Measurements from ENCODE around the gene PACSIN1.

The PACSIN1 gene

GRCh38 chr6:34494973-34495372 lies 29.1 kb downstream of the PACSIN1 start:
- Histone ChIP-seq H3K4me3 (no peak overlapping the region), H3K27ac (no peak overlapping the region)
- TF ChIP-seq POLR2AphosphoS5 (IDR thresholded peaks at IDR 0.05; ENCODE audit: borderline replicate concordance, low read depth, low read length), result no peak
- no peak for TF ChIP-seq EZH2 (IDR thresholded peaks at IDR 0.05)
- TF ChIP-seq FOXP2 (optimal IDR thresholded peaks at IDR 0.05; ENCODE audit: control extremely low read depth, extremely low read length, insufficient read depth), result no peak

GRCh38 chr6:34496103-34496685 lies 30.3 kb downstream of the PACSIN1 start:
- no peaks in the 10 kb centered on the region for H3K9me3 ChIP-seq (ENCODE audit: low read depth, low read length)
- H3K4me3 ChIP-seq, result no peak overlapping the region
- H3K36me3 ChIP-seq (ENCODE audit: insufficient read depth, low read length), result no peaks in the 10 kb centered on the region
- H3K27ac ChIP-seq, result no peak overlapping the region
- DNase-seq (ENCODE audit: low read depth, low spot score), result no peak
- TF ChIP-seq EZH2 (IDR thresholded peaks at IDR 0.05) (no peak), FOXP2 (optimal IDR thresholded peaks at IDR 0.05; ENCODE audit: control extremely low read depth, extremely low read length, insufficient read depth) (no peak), POLR2AphosphoS5 (IDR thresholded peaks at IDR 0.05; ENCODE audit: borderline replicate concordance, low read depth, low read length) (no peak)
- H3K9ac ChIP-seq (ENCODE audit: insufficient read length), result no peak overlapping the region

More at GRCh38 chr6:34494973-34495372, 29.1 kb downstream of the PACSIN1 start:
- H3K36me3 ChIP-seq (ENCODE audit: insufficient read depth, low read length), result no peaks in the 10 kb centered on the region
- no peak for DNase-seq (ENCODE audit: low read depth, low spot score)
- H3K9me3 ChIP-seq (ENCODE audit: low read depth, low read length), result no peaks in the 10 kb centered on the region
- no peak overlapping the region for H3K9ac ChIP-seq (ENCODE audit: insufficient read length)

- Histone ChIP-seq H3K9ac (ENCODE audit: insufficient read length) (no peak overlapping the region), H3K9me3 (ENCODE audit: low read depth, low read length) (no peaks in the 10 kb centered on the region), H3K27ac (no peak overlapping the region), H3K4me3 (no peak overlapping the region), H3K36me3 (ENCODE audit: insufficient read depth, low read length) (no peaks in the 10 kb centered on the region)
- TF ChIP-seq FOXP2 (optimal IDR thresholded peaks at IDR 0.05; ENCODE audit: control extremely low read depth, extremely low read length, insufficient read depth) (no peak), EZH2 (IDR thresholded peaks at IDR 0.05) (no peak), POLR2AphosphoS5 (IDR thresholded peaks at IDR 0.05; ENCODE audit: borderline replicate concordance, low read depth, low read length) (no peak)
- no peak for DNase-seq (ENCODE audit: low read depth, low spot score)
Measured at GRCh38 chr6:34497411-34497810, 31.5 kb downstream of the PACSIN1 start.

GRCh38 chr6:34506718-34507117 lies 40.8 kb downstream of the PACSIN1 start:
- no peak for DNase-seq (ENCODE audit: low read depth, low spot score)
- H3K27ac ChIP-seq, result no peak overlapping the region
- no peaks in the 10 kb centered on the region for H3K36me3 ChIP-seq (ENCODE audit: insufficient read depth, low read length)
- no peak overlapping the region for H3K4me3 ChIP-seq
- no peak overlapping the region for H3K9ac ChIP-seq (ENCODE audit: insufficient read length)
- no peaks in the 10 kb centered on the region for H3K9me3 ChIP-seq (ENCODE audit: low read depth, low read length)
- TF ChIP-seq EZH2 (IDR thresholded peaks at IDR 0.05) (no peak), POLR2AphosphoS5 (IDR thresholded peaks at IDR 0.05; ENCODE audit: borderline replicate concordance, low read depth, low read length) (no peak), FOXP2 (optimal IDR thresholded peaks at IDR 0.05; ENCODE audit: control extremely low read depth, extremely low read length, insufficient read depth) (no peak)

GRCh38 chr6:34508425-34508824 lies 42.5 kb downstream of the PACSIN1 start:
- Histone ChIP-seq H3K27ac (no peak overlapping the region), H3K9ac (ENCODE audit: insufficient read length) (no peak overlapping the region)
- no peak for TF ChIP-seq EZH2 (IDR thresholded peaks at IDR 0.05)
- no peak for TF ChIP-seq FOXP2 (optimal IDR thresholded peaks at IDR 0.05; ENCODE audit: control extremely low read depth, extremely low read length, insufficient read depth)
- TF ChIP-seq POLR2AphosphoS5 (IDR thresholded peaks at IDR 0.05; ENCODE audit: borderline replicate concordance, low read depth, low read length), result no peak

GRCh38 chr6:34509782-34510181 lies 43.9 kb downstream of the PACSIN1 start:
- TF ChIP-seq EZH2 (IDR thresholded peaks at IDR 0.05) (no peak), POLR2AphosphoS5 (IDR thresholded peaks at IDR 0.05; ENCODE audit: borderline replicate concordance, low read depth, low read length) (no peak), FOXP2 (optimal IDR thresholded peaks at IDR 0.05; ENCODE audit: control extremely low read depth, extremely low read length, insufficient read depth) (no peak)
- H3K27ac ChIP-seq, result no peak overlapping the region
- DNase-seq (ENCODE audit: low read depth, low spot score), result no peak
- no peaks in the 10 kb centered on the region for H3K36me3 ChIP-seq (ENCODE audit: insufficient read depth, low read length)
- H3K9me3 ChIP-seq (ENCODE audit: low read depth, low read length), result no peaks in the 10 kb centered on the region
- H3K9ac ChIP-seq (ENCODE audit: insufficient read length), result no peak overlapping the region
- H3K4me3 ChIP-seq, result no peak overlapping the region

More at GRCh38 chr6:34508425-34508824, 42.5 kb downstream of the PACSIN1 start:
- no peak for DNase-seq (ENCODE audit: low read depth, low spot score)
- no peaks in the 10 kb centered on the region for H3K9me3 ChIP-seq (ENCODE audit: low read depth, low read length)
- no peak overlapping the region for H3K4me3 ChIP-seq
- H3K36me3 ChIP-seq (ENCODE audit: insufficient read depth, low read length), result no peaks in the 10 kb centered on the region

GRCh38 chr6:34510299-34510698 lies 44.4 kb downstream of the PACSIN1 start:
- DNase-seq (ENCODE audit: low read depth, low spot score), result no peak
- TF ChIP-seq POLR2AphosphoS5 (IDR thresholded peaks at IDR 0.05; ENCODE audit: borderline replicate concordance, low read depth, low read length) (no peak), EZH2 (IDR thresholded peaks at IDR 0.05) (no peak), FOXP2 (optimal IDR thresholded peaks at IDR 0.05; ENCODE audit: control extremely low read depth, extremely low read length, insufficient read depth) (no peak)

GRCh38 chr6:34511214-34511914 lies 45.5 kb downstream of the PACSIN1 start:
- TF ChIP-seq FOXP2 (optimal IDR thresholded peaks at IDR 0.05; ENCODE audit: control extremely low read depth, extremely low read length, insufficient read depth), result no peak
- TF ChIP-seq POLR2AphosphoS5 (IDR thresholded peaks at IDR 0.05; ENCODE audit: borderline replicate concordance, low read depth, low read length), result no peak
- TF ChIP-seq EZH2 (IDR thresholded peaks at IDR 0.05), result no peak
- Histone ChIP-seq H3K4me3 (no peak overlapping the region), H3K9ac (ENCODE audit: insufficient read length) (no peak overlapping the region), H3K9me3 (ENCODE audit: low read depth, low read length) (no peaks in the 10 kb centered on the region), H3K27ac (no peak overlapping the region), H3K36me3 (ENCODE audit: insufficient read depth, low read length) (no peaks in the 10 kb centered on the region)
- DNase-seq (ENCODE audit: low read depth, low spot score), result no peak

More at GRCh38 chr6:34510299-34510698, 44.4 kb downstream of the PACSIN1 start:
- H3K9me3 ChIP-seq (ENCODE audit: low read depth, low read length), result no peaks in the 10 kb centered on the region
- H3K4me3 ChIP-seq, result no peak overlapping the region
- no peaks in the 10 kb centered on the region for H3K36me3 ChIP-seq (ENCODE audit: insufficient read depth, low read length)
- H3K27ac ChIP-seq, result no peak overlapping the region
- no peak overlapping the region for H3K9ac ChIP-seq (ENCODE audit: insufficient read length)

Data from SK-N-MC (cell line).